NCI-H187 (cell line): ENCODE measurements around the gene RNF169.
A peak's percentile ranks its signal among the peaks of the same experiment; 100 is the strongest.

Experiments
- DNase-seq, 2 experiments: peaks; one replicate each; lab custom pipeline; 2025; lab: John Stamatoyannopoulos, UW

Gene RNF169, protein sequence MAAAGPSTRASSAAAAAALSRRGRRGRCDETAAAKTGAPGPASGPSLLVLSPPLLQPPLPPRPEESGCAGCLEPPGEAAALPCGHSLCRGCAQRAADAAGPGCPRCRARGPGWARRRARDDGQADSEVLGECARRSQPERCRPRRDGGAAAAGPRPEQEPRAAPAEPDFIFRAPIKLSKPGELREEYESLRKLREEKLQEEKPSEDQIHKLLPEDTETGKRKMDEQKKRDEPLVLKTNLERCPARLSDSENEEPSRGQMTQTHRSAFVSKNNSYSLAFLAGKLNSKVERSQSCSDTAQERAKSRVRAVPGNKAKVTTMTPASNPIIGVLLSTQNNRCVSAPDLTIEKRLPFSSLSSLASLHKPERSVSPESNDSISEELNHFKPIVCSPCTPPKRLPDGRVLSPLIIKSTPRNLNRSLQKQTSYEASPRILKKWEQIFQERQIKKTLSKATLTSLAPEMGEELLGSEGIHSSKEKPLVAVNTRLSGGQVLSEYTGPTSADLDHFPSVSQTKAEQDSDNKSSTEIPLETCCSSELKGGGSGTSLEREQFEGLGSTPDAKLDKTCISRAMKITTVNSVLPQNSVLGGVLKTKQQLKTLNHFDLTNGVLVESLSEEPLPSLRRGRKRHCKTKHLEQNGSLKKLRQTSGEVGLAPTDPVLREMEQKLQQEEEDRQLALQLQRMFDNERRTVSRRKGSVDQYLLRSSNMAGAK

DNA sequence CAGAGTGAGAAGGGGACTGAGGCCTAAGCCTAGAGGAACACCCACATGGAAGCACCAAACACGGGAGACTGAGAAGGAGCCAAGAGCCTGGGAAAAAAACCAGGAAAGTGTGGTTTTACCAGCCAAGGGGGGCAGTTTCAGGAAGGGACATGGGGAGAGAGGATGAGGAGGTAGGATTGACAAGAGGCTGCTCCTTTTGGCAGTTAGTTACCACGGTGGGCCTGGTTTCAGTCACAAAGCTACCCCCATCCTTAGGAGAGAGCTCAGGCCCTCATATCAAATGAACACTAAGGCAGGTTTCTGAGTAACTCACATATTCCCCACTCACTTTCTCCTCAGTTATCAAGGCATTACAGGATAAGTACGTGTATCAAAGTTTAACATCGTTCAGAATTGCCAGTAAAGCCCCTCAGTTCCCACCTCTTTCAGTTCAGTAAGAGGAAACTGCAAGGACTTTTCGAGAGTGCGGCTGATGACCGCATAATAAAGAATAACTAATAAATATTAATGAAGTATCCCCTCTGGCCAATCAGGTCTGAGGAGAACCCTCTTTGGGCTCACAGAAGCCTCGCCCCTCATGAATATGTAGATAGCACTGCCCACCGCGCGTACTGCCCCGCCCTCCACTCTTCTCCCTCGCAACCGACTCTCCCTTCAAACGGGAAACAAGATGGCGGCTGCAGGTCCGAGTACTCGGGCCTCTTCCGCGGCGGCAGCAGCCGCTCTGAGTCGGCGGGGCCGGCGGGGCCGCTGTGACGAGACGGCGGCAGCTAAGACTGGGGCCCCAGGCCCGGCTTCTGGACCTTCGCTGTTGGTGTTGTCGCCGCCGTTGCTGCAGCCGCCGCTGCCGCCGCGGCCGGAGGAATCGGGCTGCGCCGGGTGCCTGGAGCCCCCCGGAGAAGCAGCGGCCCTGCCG lies at the start of gene RNF169:
TSS of gene RNF169 (plus strand) at position 639 of the 916 bp plus-strand sequence. CDS start at position 671, 32 bp downstream.
- DNase-seq: peak; percentile 88 to 92

DNA sequence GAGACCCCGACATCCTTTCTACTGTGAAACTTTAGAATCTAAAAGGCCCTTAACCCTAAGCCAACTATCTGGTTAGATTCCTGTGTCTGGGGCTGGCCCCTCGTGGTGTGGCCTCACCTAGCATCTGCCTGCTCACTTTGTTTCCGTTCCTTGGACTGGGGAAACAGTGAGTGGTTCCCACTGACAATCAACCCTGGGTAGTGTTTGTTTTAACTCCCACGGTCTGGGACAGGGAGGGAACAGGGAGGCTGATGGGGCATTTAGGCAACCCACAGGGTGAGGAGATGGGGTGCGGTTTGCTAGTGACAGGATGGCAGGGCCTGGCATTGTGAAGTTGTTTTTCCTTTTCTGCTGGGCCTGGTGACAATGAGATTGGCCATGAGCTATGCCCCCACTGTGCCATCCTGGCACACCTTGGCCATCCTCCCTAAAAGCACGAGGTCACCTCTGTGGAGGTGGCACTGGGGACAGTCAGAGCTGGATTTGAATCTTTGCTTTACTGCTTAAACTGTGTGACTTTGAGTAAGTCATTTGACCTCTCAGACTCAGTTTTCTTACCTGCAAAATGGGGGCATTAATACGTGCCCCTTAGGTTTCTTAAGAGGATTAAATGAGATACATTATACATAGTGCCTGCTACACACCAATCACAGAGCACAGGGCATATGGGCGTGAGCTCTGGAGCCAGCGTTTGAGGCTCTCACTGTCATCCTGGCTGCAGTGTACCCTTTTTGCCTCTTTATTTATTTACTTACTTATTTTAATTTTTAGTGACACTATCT lies 48.8 kb upstream of the RNF169 start:
- DNase-seq: no peak

DNA sequence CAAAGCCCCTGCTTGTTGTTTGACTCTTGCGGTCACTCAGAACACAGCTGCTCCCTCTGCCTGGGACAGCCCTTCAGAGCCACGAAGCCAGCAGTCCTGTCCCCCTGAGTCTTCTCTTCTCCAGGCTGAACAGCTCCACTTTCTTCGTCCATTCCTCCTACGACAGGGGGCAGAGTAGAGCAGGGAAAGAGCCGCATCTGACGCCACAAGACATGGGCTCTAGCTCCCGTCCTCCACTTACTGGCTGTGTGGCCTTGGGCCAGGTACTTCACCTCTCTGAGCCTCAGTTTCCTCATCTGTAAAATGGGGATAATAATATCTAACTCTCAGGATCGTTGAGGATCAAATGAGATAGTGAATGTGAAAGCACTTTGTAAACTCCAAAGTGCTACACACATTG lies 47.3 kb upstream of the RNF169 start:
- no peak for DNase-seq

DNA sequence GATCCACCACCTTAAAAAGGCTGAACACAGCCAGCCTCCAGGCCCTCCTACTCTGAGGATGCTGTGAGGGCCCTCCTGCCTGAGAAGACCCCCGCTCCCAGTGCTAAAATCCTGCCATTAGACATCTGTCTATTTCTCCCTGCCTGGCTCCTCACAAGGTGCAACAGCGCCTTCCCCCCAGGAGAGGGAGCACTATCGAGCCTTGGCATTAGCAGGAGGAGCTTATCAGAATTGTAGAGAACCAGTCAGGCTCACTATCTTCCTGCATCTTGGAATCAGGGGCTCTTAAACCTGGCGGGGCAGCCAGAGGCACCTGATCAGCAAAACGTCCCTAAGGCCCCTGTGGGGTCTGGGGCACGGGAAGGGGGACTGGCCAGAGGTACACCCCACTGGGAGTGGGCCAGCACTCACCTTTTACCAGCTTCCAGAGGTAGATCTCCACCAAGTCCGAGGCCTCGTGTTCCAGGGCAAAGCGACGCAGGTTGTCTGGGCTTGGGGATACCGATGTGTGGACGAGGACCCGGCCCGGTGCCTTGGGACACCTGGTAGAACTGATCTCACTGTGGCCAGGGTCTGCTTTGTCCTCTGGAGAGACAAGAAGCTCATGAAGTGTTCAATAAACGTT lies 46.2 kb upstream of the RNF169 start:
- DNase-seq: peak in 1 of 2 experiments; percentile 23

DNA sequence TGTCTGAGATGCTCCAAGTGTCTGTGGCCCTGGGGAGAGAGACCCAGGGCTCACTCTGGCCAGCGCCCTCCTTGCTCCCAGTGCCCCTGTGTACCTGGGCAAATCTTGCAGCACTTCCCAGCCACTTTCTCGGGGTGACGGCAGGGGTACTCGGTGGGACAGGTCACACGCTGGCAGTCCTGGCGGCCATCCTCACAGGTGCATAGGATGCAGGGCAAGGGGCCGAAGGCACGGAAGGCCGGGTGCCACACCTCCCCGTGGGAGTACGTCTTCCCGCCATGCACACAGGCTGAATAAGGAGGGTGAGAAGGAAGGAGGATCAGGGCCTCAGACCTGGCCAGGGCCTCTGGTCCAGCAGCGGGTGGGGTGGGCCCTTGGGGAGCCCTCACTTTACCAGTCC lies 45.4 kb upstream of the RNF169 start:
- no peak for DNase-seq

DNA sequence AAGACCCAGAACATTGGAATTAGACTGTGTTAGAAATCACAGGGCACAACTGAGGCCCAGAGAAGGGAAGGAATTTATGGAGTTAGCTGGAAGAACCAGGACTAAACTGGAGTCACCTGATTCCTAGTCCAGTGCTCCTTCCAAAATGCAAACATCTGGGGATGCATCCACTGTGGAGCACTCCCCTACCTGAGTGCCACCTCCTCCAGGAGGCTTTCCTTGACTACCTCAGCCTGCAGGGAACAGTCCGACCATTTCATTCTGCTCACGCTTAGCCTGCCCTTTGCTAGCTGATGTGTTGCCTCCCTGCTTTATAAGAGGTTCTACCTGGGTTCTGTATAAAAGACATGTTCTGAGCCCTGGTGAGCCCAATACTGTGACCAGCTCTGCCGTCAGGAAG lies 41.5 kb upstream of the RNF169 start:
- DNase-seq: no peak

DNA sequence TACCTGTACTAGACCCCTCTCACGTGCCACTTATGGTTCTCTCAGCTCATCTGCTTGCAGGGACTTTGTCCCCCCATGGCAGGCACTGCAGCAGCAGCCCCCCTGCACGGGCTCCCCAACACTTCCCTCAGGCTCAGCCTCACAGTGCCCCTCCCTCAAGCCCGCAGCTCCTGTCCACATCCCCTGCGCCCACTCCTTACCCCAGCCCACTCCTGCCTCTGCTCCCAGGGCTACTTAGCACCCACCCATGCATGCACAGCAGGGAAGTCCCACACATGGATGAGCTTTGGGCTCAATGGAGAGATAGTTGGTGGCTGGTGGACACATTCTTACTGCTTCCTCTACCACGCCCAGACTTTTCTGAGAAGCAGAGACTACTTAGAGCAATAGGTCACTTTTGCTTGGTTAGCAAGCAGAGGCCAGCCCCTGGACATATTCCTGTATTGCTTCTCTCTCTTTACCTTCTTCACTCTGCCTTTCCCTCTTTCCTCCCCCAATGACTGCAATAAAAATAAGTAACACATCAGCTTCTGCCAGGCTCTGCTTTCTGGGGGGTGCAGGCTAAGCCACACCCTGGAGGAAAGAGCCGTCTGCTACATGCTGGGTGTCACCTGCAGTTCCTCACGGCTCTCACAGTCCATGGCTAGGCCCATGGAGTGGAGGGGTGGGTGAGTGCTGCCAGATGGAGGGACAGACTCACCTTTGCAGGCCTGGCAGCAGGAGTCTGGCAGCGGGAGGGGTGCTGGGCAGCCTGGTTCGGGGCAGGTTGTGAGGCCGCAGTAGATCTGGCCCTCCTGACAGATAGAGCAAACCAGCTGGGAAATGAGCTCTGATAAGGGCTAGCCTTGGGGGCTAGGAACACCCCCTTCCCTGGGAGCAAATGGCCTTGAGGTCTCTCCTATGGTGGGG lies 40.8 kb upstream of the RNF169 start:
- DNase-seq: no peak

DNA sequence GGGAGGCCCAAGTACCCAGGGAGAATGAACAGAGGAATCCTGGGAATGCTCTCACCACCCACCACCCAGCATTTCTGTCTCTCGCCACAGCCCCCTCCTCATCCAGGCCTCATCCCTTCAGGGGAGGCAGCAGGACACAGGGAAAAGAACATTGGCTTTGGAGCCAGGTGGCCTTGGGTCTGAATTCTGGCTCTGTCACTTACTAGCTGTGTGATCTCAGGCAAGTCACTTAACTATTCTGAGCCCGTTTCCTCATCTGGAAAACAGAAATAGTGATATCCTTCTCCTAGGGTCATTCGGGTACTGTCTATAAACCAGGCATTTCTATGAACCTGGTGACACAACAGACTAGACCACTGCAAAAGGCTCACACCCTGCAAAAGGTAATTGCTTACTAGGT lies 39.5 kb upstream of the RNF169 start:
- no peak for DNase-seq

DNA sequence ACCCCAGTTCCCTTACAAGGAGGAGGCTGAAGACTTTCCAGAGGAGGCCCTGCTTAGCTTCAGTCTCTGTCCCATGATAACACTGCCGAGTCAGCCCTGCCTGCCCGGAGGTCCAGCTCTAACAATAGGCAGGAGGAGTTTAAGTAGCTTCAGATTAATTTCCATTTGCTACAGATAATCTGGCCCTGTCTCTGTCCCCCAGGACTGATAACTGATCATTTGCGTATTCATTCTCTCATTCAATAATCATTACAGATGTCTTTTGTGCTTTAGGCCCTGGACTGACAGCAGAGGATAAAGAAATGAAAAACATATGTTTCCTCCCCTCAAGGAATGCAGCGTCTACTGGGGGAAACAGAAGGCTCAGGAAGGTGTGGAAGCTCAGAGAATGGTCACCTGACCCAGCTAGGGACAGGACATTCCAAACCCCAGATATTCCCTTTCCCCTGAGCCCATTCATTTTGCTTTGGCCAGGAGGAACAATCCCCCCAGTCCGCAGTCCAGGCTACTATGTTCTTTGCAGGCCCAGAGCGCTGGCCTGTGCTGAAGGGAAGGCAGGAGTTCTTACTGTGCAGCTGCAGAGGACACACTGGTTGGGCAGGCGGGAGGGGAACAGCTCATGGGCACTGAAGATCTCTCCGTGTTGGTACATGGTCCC lies 38.2 kb upstream of the RNF169 start:
- DNase-seq: no peak

DNA sequence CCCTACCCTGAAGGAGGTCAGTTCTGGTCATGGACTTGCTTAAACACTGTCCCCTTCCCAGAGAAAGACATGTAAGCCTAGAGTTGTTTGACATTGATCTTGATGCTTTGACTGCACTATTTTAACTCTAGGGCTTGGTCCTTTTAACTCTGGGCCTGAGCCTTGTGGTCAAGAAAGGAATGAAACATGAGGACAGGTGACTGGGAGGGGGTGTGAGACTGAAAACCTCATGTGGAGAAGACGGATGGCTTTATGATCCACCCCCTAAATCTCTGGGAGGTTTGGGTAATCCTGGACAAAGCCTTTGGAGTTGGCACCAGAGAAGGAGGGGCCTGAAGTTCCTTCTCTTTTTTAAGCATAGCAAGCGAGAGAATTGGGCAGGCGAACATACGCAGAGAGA lies 35.0 kb upstream of the RNF169 start:
- no peak for DNase-seq

DNA sequence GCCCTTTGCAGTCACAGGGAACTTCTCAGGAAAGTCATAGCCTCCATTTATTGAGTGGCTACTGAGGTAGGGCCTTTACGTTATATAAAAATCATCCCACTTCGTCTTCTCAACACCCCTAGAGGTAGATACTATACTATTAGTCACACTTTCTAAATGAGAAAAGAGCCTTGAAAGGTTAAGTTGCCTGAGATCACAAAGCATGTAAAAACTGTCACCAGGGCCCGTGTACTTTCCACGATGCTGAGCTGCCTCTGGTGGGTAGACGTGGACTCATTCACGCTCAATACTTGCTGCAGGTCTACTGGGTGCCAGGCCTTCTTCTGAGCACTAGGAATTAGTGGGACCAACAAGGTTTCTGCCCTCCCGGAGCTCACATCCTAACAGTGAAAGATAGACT lies 33.7 kb upstream of the RNF169 start:
- DNase-seq: no peak

DNA sequence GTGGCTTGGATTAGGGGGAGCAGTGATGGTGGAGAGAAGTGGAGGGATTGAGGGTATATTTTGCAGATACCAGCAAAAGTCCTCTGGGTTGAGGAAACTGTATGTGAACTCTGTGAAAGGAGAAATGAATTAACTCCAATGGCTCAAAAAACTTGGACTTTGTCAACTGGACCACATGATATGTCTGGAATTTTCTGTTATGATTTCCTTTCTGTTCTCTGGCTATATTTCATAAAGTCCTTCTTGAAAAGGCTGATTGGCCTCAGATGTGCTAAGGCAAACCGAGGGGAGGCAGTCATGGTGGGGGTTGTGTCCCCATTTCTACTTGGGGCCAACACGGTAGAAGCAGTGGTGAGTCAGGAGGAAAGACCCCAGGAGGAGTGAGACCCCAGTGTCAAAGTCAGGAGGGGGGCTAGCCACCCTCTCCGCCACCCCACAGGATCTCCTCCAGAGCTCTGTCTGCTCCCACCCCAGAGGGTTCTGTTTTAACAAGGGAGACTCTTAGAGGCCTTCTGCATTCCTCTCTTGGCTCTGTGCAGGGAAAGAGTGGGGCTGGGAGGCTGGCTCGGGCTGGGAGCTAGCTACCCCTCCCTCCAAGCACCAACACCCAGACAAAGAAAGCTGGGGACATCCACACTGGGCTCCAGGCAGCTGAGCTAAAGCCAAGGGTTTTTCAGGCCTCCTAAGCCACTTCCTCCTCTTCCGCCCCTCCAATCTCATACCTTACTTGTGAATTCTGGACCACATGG lies 31.3 kb upstream of the RNF169 start:
- no peak for DNase-seq

DNA sequence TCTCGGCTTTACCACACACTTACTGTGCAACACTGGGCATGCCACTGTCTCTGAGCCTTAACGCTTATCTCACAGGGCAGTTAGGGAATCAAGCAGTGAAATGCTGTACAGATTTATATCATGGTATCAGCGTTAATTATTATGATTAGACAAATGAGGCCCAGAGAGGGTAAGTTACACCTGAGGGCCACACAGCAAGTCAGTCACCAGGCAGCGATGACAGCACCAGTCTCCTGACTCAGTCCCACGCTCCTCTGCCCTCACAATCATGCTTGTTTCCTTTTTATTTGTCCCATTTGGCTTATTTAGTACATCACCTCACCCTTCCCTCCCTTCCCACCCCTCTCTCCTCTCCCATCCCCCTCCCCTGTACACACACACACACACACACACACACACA lies 29.6 kb upstream of the RNF169 start:
- no peak for DNase-seq

DNA sequence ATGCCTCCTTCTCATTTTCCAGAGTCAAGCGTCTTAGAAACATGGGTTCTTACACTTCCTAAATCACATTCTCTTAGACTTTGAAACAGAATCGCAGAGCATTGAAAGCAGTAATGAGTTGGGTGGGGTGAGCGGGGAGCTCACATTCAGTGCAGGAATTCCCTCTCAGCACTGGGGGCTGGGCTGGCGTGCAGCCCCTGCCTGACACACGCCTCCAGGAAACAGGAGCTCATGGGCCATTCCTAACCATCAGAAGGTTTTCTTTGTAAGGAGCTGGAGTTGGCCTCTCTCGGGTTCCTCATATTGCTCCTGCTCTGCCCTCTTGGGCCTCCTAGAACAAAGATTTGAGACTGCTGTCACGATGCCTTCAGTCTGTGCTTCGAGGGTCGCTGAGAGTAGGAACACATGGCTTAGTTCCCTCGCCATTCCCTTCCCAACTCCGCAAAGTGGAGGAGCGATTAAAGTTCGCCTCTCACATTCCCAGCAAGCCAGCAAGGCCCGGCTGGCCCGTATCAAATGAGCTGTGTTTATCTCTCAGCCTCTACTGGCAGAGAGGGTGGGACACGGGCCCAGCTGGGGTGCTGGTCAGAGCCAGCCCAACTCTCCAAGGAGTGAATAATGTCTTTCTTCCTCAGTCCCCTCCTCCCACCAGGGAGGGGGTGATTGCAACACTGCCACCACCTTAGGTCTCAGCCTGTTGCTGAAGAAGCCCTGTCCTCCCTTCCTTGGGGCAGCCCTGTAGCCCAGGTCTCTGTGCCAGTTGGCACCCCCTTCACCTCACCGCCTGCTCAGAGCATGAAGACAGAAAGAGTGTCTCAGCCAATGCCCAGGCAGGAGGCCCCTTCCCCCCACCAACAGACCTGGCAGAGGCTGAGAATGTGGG lies 27.8 kb upstream of the RNF169 start:
- DNase-seq: no peak

DNA sequence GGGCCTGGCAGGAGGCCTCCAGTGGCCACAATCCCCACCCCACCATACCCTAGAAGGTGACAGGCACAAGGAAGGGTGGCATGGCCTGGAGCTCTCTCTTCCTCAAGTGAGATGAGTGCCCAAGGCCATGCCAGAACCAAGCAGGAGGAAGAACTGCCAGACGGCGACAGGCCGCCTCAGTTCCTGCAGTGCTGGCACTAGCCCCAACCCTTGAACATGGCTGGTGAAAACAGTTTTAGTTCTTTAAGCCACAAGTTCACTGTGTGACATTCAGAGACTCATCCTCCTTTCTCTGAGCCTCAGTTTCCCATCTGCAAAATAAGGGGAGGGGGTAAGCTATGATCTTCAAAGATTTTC lies 27.2 kb upstream of the RNF169 start:
- no peak for DNase-seq

DNA sequence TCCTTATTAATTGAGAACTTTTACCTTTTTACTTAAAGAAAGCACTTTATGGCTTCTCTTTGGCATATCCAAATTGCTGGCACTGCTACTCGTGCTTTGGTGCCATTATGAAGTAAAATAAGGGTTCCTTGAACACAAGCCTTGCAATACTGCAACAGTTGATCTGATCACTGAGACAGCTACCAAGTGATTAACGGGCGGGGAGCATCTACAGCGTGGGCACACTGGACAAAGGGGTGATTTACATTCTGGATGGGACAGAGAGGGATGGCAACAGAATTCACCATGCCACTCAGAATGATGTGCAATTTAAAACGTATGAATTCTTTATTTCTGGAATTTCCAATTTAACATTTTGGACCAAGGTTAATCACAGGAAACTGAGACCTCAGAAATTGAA lies 25.1 kb upstream of the RNF169 start:
- no peak for DNase-seq

DNA sequence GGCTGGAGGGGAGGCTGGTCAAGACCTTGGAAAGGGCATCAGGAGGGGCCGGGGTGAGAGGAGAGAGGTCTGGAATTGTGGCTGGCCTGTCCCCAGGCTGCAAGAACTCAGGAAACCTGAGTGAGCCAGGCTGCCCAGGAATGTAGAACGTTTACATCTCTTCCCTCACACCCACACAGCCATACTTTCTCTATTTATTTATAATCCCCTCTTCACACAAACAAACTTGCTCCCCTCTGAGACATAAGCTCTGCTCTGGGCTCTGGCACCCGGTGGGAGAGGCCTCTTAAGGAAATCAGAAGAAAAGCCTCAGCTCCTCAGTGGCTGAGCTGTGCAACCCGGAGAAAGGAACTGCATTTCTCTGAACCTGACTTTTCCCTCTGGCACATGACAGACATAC lies 22.9 kb upstream of the RNF169 start:
- no peak for DNase-seq
